Measurements from ENCODE around the gene C6orf118.

Gene C6orf118

GRCh38 chr6:165308926-165309731 is at the start of gene C6orf118:
C6orf118 (minus strand) TSS chr6:165309605; CDS start chr6:165309586, 19 bp downstream.
- in situ Hi-C loops (cut with HindIII; ENCODE audit: low sequenced_read_pairs): no loop called here

GRCh38 chr6:165345700-165346099 is 36.3 kb upstream of the C6orf118 start:
- in situ Hi-C loops (cut with HindIII; ENCODE audit: low sequenced_read_pairs): no loop called here

- in situ Hi-C loops (cut with HindIII; ENCODE audit: low sequenced_read_pairs): no loop called here
Observed at GRCh38 chr6:165340532-165340931, 31.1 kb upstream of the C6orf118 start.

- in situ Hi-C loops (cut with HindIII; ENCODE audit: low sequenced_read_pairs): no loop called here
Observed at GRCh38 chr6:165325609-165326008, 16.2 kb upstream of the C6orf118 start.

GRCh38 chr6:165321555-165322145 is 12.2 kb upstream of the C6orf118 start:
- in situ Hi-C loops (cut with HindIII; ENCODE audit: low sequenced_read_pairs): no loop called here

GRCh38 chr6:165321150-165321549 is 11.7 kb upstream of the C6orf118 start:
- in situ Hi-C loops (cut with HindIII; ENCODE audit: low sequenced_read_pairs): no loop called here

GRCh38 chr6:165317723-165318122 is 8.3 kb upstream of the C6orf118 start:
- in situ Hi-C loops (cut with HindIII; ENCODE audit: low sequenced_read_pairs): no loop called here

GRCh38 chr6:165306955-165307354 is 2.5 kb downstream of the C6orf118 start:
- in situ Hi-C loops (cut with HindIII; ENCODE audit: low sequenced_read_pairs): no loop called here

GRCh38 chr6:165301372-165302246 is 7.8 kb downstream of the C6orf118 start:
- in situ Hi-C loops (cut with HindIII; ENCODE audit: low sequenced_read_pairs): no loop called here

GRCh38 chr6:165300422-165300936 is 8.9 kb downstream of the C6orf118 start:
- in situ Hi-C loops (cut with HindIII; ENCODE audit: low sequenced_read_pairs): no loop called here

- in situ Hi-C loops (cut with HindIII; ENCODE audit: low sequenced_read_pairs): no loop called here
Observed at GRCh38 chr6:165298875-165299274, 10.5 kb downstream of the C6orf118 start.

GRCh38 chr6:165298402-165298801 is 11.0 kb downstream of the C6orf118 start:
- in situ Hi-C loops (cut with HindIII; ENCODE audit: low sequenced_read_pairs): no loop called here

- in situ Hi-C loops (cut with HindIII; ENCODE audit: low sequenced_read_pairs): no loop called here
Observed at GRCh38 chr6:165292657-165293056, 16.7 kb downstream of the C6orf118 start.

- in situ Hi-C loops (cut with HindIII; ENCODE audit: low sequenced_read_pairs): no loop called here
Observed at GRCh38 chr6:165274611-165275010, 34.8 kb downstream of the C6orf118 start.

- in situ Hi-C loops (cut with HindIII; ENCODE audit: low sequenced_read_pairs): no loop called here
Observed at GRCh38 chr6:165272585-165272984, 36.8 kb downstream of the C6orf118 start.

GRCh38 chr6:165268987-165269386 is 40.4 kb downstream of the C6orf118 start:
- in situ Hi-C loops (cut with HindIII; ENCODE audit: low sequenced_read_pairs): loop anchor here (5.0 kb wide), 1 partner anchor 72 kb away; no protein-coding TSS in a partner anchor

GRCh38 chr6:165266621-165267020 is 42.8 kb downstream of the C6orf118 start:
- in situ Hi-C loops (cut with HindIII; ENCODE audit: low sequenced_read_pairs): loop anchor here (5.0 kb wide), 1 partner anchor 69 kb away; no protein-coding TSS in a partner anchor

GRCh38 chr6:165266191-165266590 is 43.2 kb downstream of the C6orf118 start:
- in situ Hi-C loops (cut with HindIII; ENCODE audit: low sequenced_read_pairs): loop anchor here (5.0 kb wide), 1 partner anchor 69 kb away; no protein-coding TSS in a partner anchor

- in situ Hi-C loops (cut with HindIII; ENCODE audit: low sequenced_read_pairs): no loop called here
Observed at GRCh38 chr6:165260462-165260861, 48.9 kb downstream of the C6orf118 start.

- in situ Hi-C loops (cut with HindIII; ENCODE audit: low sequenced_read_pairs): no loop called here
Observed at GRCh38 chr6:165249808-165250207, 59.6 kb downstream of the C6orf118 start.

GRCh38 chr6:165245701-165246100 is 63.7 kb downstream of the C6orf118 start:
- in situ Hi-C loops (cut with HindIII; ENCODE audit: low sequenced_read_pairs): no loop called here
